ENCODE measurements around the gene ABCA2. TPM values are rescaled to one million over a fixed set of nuclear protein-coding genes. Genes with fewer than 3 reads are reported as not detected.

The ABCA2 gene
- total RNA-seq, 4 donors from 2014 or later: 51.1 to 204 (median 96.5) TPM

DNA sequence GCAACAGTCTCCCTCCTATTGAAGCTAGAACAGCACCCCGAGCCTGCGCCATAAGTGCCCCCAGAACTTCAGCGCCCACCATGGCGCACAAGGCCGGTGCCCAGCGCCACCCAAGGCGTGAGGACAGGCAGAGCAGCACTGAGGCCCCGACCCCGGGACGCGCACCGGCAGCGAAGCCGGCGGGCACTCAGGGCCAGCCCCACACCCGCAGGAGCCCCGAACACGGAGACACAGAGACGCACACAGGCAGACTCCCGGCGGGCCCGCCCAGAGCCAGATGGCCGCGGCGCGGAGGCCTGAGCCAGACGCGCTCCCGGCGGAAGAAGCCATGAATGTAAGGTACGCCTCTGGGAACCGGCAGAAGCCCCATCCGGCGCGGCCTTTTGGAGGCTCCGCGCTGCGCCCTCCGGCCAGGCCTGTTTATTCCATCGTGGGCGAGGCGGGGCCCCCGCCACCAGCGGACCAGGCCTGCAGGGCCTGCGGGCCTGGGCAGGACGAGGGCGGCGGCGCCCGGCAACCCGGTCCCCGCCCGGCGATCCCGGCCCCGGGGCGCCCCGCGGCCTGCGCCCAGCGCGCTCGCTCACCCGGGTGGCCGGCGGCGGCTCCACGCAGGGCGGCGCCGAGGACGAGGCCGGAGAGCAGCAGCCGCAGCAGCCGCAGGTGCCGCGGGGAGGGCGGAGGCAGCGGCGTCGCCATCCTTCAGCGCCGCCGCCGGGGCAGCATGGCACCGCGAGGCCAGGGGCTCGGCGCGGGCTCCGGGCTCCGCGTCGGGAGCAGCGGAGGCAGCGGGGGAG, 17.5 kb upstream of the ABCA2 start:
- intact Hi-C loops (cut with DNase I; ENCODE audit: low total_unique reads): loop anchor here (2.0 kb wide), 1 partner anchor 23 kb away; no protein-coding TSS in a partner anchor
- 2% methylated on average over 33 of the region's 96 CpGs; no CpG with 5 or more reads in 1 of the 2 donors for WGBS, 2 donors (ENCODE audit: low coverage in 1 of 2)
- H3K27ac ChIP-seq: peak overlapping the region; percentile 56 to 75 (median 64)

GRCh38 chr9:137044502-137045177, 16.6 kb upstream of the ABCA2 start:
- Histone ChIP-seq H3K9me3 (no peaks in the 10 kb centered on the region), H3K27me3 (peaks cover 60% of the 10 kb centered on the region), H3K27ac (peak overlapping the region; percentile 56 to 75 (median 64)), H3K36me3 (no peaks in the 10 kb centered on the region), H3K4me1 (peaks cover 22 to 38% (median 33%) of the 10 kb centered on the region in 4 donors), H3K4me3 (peak overlapping the region in 3 of 4 donors; percentile 46 to 60 (median 55))
- intact Hi-C loops (cut with DNase I; ENCODE audit: low total_unique reads) (no loop called here), in situ Hi-C loops (cut with MboI; ENCODE audit: low pct_ligation_motif_present in 1 of 4, low pct_unique_long_range_greater_than_20kb in 1 of 4, low sequenced_read_pairs in 3 of 4) (loop anchor here in 3 of 4 donors (10.0 to 25.0 kb wide), 2 partner anchors 257 to 260 kb away; partner anchors contain the start of genes CCDC183 (in 2 of the 3) and TMEM141 (in 2 of the 3))
- peak; percentile 40 to 60 (median 56) for TF ChIP-seq POLR2AphosphoS5 (IDR thresholded peaks at IDR 0.05)
- TF ChIP-seq, protein P1, sequence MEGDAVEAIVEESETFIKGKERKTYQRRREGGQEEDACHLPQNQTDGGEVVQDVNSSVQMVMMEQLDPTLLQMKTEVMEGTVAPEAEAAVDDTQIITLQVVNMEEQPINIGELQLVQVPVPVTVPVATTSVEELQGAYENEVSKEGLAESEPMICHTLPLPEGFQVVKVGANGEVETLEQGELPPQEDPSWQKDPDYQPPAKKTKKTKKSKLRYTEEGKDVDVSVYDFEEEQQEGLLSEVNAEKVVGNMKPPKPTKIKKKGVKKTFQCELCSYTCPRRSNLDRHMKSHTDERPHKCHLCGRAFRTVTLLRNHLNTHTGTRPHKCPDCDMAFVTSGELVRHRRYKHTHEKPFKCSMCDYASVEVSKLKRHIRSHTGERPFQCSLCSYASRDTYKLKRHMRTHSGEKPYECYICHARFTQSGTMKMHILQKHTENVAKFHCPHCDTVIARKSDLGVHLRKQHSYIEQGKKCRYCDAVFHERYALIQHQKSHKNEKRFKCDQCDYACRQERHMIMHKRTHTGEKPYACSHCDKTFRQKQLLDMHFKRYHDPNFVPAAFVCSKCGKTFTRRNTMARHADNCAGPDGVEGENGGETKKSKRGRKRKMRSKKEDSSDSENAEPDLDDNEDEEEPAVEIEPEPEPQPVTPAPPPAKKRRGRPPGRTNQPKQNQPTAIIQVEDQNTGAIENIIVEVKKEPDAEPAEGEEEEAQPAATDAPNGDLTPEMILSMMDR (IDR thresholded peaks at IDR 0.05): no peak
- TF ChIP-seq POLR2A (IDR thresholded peaks at IDR 0.05): peak; percentile 33
- peak; percentile 67 for DNase-seq
- 24% methylated on average over 12 of the region's 18 CpGs; no CpG with 5 or more reads in 1 of the 2 donors for WGBS, 2 donors (ENCODE audit: low coverage in 1 of 2)

More for the DNA sequence above, 17.5 kb upstream of the ABCA2 start:
- Histone ChIP-seq H3K4me3 (peak overlapping the region; percentile 16 to 60 (median 50)), H3K4me1 (peaks cover 22 to 38% (median 33%) of the 10 kb centered on the region in 4 donors), H3K36me3 (no peaks in the 10 kb centered on the region), H3K9me3 (no peaks in the 10 kb centered on the region), H3K27me3 (peaks cover 62% of the 10 kb centered on the region)
- TF ChIP-seq POLR2A (IDR thresholded peaks at IDR 0.05): no peak
- peak in 1 of 3 donors; percentile 11 for TF ChIP-seq POLR2AphosphoS5 (IDR thresholded peaks at IDR 0.05)
- DNase-seq: no peak
- in situ Hi-C loops (cut with MboI; ENCODE audit: low pct_ligation_motif_present in 1 of 4, low pct_unique_long_range_greater_than_20kb in 1 of 4, low sequenced_read_pairs in 3 of 4): loop anchor here in 3 of 4 donors (10.0 to 25.0 kb wide), 2 partner anchors 258 to 261 kb away; partner anchors contain the start of genes CCDC183 (in 2 of the 3) and TMEM141 (in 2 of the 3)

GRCh38 chr9:137044037-137044436, 16.0 kb upstream of the ABCA2 start:
- in situ Hi-C loops (cut with MboI; ENCODE audit: low pct_ligation_motif_present in 1 of 4, low pct_unique_long_range_greater_than_20kb in 1 of 4, low sequenced_read_pairs in 3 of 4) (loop anchor here in 3 of 4 donors (10.0 to 25.0 kb wide), 2 partner anchors 257 to 259 kb away; partner anchors contain the start of genes CCDC183 (in 2 of the 3) and TMEM141 (in 2 of the 3)), intact Hi-C loops (cut with DNase I; ENCODE audit: low total_unique reads) (no loop called here)
- TF ChIP-seq POLR2AphosphoS5 (IDR thresholded peaks at IDR 0.05): no peak
- TF ChIP-seq, protein P1 (IDR thresholded peaks at IDR 0.05): no peak
- TF ChIP-seq EP300 (IDR thresholded peaks at IDR 0.05; ENCODE audit: low read depth): no peak
- no peak for TF ChIP-seq POLR2A (IDR thresholded peaks at IDR 0.05)
- H3K27ac ChIP-seq: peak overlapping the region; percentile 31 to 75 (median 61)
- H3K9me3 ChIP-seq: no peaks in the 10 kb centered on the region
- 49% methylated on average over 12 of the region's 12 CpGs; no CpG with 5 or more reads in 1 of the 2 donors for WGBS, 2 donors (ENCODE audit: low coverage in 1 of 2)
- H3K4me3 ChIP-seq: peak overlapping the region in 2 of 4 donors; percentile 55 to 60
- H3K27me3 ChIP-seq: peaks cover 54% of the 10 kb centered on the region
- no peak for DNase-seq
- peaks cover 22 to 38% (median 33%) of the 10 kb centered on the region in 4 donors for H3K4me1 ChIP-seq
- no peaks in the 10 kb centered on the region for H3K36me3 ChIP-seq

- DNase-seq: no peak
- intact Hi-C loops (cut with DNase I; ENCODE audit: low total_unique reads) (no loop called here), in situ Hi-C loops (cut with MboI; ENCODE audit: low pct_ligation_motif_present in 1 of 4, low pct_unique_long_range_greater_than_20kb in 1 of 4, low sequenced_read_pairs in 3 of 4) (loop anchor here in 3 of 4 donors (10.0 to 25.0 kb wide), 2 partner anchors 256 to 258 kb away; partner anchors contain the start of genes CCDC183 (in 2 of the 3) and TMEM141 (in 2 of the 3))
- WGBS, 2 donors (ENCODE audit: low coverage in 1 of 2): 81% methylated on average over 24 of the region's 36 CpGs; no CpG with 5 or more reads in 1 of the 2 donors
- H3K9me3 ChIP-seq: no peaks in the 10 kb centered on the region
- peaks cover 22 to 35% (median 30%) of the 10 kb centered on the region in 4 donors for H3K4me1 ChIP-seq
- H3K27me3 ChIP-seq: peaks cover 44% of the 10 kb centered on the region
- H3K36me3 ChIP-seq: no peaks in the 10 kb centered on the region
- H3K4me3 ChIP-seq: no peak overlapping the region
- H3K27ac ChIP-seq: peak overlapping the region; percentile 31 to 75 (median 61)
- TF ChIP-seq EP300 (IDR thresholded peaks at IDR 0.05; ENCODE audit: low read depth) (no peak), POLR2A (IDR thresholded peaks at IDR 0.05) (no peak), POLR2AphosphoS5 (IDR thresholded peaks at IDR 0.05) (no peak)
- TF ChIP-seq, protein P1 (IDR thresholded peaks at IDR 0.05): no peak
Measured at GRCh38 chr9:137042751-137043727, 15.0 kb upstream of the ABCA2 start.

Data from transverse colon (tissue), 4 donors.